Astrocyte of the spinal cord (primary cell): ENCODE measurements around the gene PPP1R14D.

ENCODE experiments used
- DNase-seq: peaks from one replicate; pipeline ENCODE4 v3.0.0; 2011; ENCODE audit warnings: low read depth, low spot score
- H3K4me3 ChIP-seq: 2 replicates; pipeline ENCODE4 v1.5.1; 2011; ENCODE audit warnings: low read depth, mild to moderate bottlenecking, low read length, moderate library complexity
- CTCF ChIP-seq: IDR thresholded peaks from 2 replicates; pipeline ENCODE4 v1.5.1; 2012; ENCODE audit warnings: low read depth, mild to moderate bottlenecking, low read length, inconsistent platforms
- in situ Hi-C: cut with HindIII; loops from 2 replicates; pipeline ENCODE4 v1.10.0; 2017; ENCODE audit warnings: low sequenced_read_pairs

Gene PPP1R14D

GRCh38 chr15:40796512-40796911, 32.0 kb downstream of the PPP1R14D start:
- DNase-seq, result no peak
- in situ Hi-C loops, result no loop called here

GRCh38 chr15:40796041-40796440, 32.5 kb downstream of the PPP1R14D start:
- TF ChIP-seq CTCF, result no peak
- in situ Hi-C loops, result no loop called here
- H3K4me3 ChIP-seq, result no peak overlapping the region
- no peak for DNase-seq

More at GRCh38 chr15:40796512-40796911, 32.0 kb downstream of the PPP1R14D start:
- no peak overlapping the region for H3K4me3 ChIP-seq
- TF ChIP-seq CTCF, result no peak

DNA sequence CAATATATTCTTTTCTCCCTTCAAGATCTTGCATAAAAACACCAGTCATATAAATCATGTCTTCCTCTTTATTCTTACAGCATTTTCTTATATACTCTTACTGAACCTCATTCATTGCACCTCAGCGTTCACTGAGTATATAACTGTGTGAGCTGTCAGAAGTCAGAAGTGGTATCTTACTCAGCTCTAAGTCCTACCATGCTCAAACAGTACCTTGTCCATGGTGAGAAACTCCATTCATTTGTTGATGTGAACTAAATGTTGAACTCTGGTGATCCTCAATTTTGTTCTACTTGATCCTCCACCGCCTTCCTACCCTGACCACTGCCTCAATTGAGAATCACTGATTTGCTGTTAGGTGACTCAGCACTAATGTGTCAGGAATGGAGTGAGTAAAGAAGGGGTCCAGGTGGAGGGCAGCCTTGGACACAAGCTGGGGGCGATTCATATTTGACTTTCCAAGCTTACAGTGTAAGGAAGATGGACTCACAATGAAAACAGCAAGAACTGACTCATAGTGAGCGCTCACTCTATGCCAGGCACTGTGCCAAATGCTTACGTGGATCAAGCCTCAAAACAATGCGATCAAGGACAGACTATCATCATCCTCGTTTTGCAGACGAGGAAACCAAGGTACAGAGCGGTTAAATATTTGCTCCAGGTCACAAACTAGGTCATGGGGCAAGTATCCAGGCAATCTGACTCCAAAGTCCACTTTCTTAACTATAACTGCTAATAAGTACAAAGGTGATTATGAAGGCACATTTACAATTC, 35.1 kb downstream of the PPP1R14D start:
- peak; percentile 96 for DNase-seq
- in situ Hi-C loops, result no loop called here
- H3K4me3 ChIP-seq, result no peak overlapping the region
- no peak for TF ChIP-seq CTCF

- in situ Hi-C loops, result no loop called here
- no peak for DNase-seq
Observed at GRCh38 chr15:40792394-40792793, 36.1 kb downstream of the PPP1R14D start.

DNA sequence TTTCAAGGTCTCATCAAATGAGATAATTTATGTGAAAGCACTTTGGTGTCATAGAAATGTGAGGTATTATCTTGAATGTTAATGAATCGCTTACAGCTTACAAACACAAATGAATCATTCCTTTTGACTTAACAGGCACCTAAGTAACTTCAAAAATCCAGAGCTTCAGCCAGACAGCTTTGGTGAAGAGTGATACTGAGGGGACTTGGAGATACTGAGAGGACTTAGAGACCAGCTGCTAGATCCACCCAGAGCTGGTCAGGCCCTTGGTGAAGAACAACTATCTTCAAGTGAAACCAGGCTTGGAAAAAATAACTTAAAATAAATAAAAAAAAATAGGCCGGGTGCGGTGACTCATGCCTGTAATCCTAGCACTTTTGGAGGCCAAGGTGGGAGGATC, 37.8 kb downstream of the PPP1R14D start:
- no peak overlapping the region for H3K4me3 ChIP-seq
- peak; percentile 39 for DNase-seq
- in situ Hi-C loops, result no loop called here
- TF ChIP-seq CTCF, result no peak

More at GRCh38 chr15:40792394-40792793, 36.1 kb downstream of the PPP1R14D start:
- TF ChIP-seq CTCF, result no peak
- no peak overlapping the region for H3K4me3 ChIP-seq

DNA sequence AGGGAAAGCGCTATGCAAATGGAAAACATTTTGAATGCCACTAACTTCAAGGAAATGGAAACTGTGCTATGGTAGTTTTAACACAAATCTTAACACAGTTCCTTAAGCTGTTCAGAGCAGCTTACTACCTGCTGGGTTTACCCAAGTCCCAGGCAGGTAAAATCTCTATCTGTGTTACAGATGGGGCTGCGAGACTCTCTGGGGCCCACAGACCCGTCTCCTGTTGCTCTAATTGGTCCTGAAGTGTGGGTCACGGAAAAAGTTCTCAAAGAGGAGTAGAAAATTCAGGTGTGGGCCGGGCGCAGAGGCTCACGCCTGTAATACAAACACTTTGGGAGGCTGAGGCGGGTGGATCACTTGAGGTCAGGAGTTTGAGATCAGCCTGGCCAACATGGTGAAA, 38.5 kb downstream of the PPP1R14D start:
- in situ Hi-C loops, result no loop called here
- no peak for DNase-seq
- no peak overlapping the region for H3K4me3 ChIP-seq
- no peak for TF ChIP-seq CTCF
